Amygdala (tissue), 56 donors: ENCODE measurements around the gene CINP.

Experiments
- DNase-seq, 56 donors: peaks; one replicate each; lab custom pipeline; 2025; lab: John Stamatoyannopoulos, UW

CINP gene

GRCh38 chr14:102362545-102363181, at the start of gene CINP, which contains the start of gene TECPR2:
CINP (minus strand) TSS chr14:102362890; CDS start chr14:102362851, 39 bp downstream.
TECPR2 (plus strand) TSS chr14:102362941; CDS start chr14:102376722, 13,781 bp downstream.
- peak; percentile 73 to 99 (median 96) for DNase-seq

- DNase-seq, result no peak
These were observed 46.0 kb upstream of the CINP start for GRCh38 chr14:102408724-102409123.

GRCh38 chr14:102407258-102407657, 44.6 kb upstream of the CINP start:
- DNase-seq, result no peak

GRCh38 chr14:102403028-102403427, 40.3 kb upstream of the CINP start:
- DNase-seq, result no peak

GRCh38 chr14:102396521-102396920, 33.8 kb upstream of the CINP start:
- no peak for DNase-seq

- no peak for DNase-seq
These were observed 32.2 kb upstream of the CINP start for GRCh38 chr14:102394717-102395375.

GRCh38 chr14:102392506-102392905, 29.8 kb upstream of the CINP start:
- no peak for DNase-seq

- DNase-seq, result peak in 1 of 56 donors; percentile 20
These were observed 27.6 kb upstream of the CINP start for GRCh38 chr14:102390064-102390855.

GRCh38 chr14:102389246-102389645, 26.6 kb upstream of the CINP start:
- DNase-seq, result no peak

GRCh38 chr14:102387086-102387485, 24.4 kb upstream of the CINP start:
- no peak for DNase-seq

- no peak for DNase-seq
These were observed 16.1 kb upstream of the CINP start for GRCh38 chr14:102378830-102379229.

- DNase-seq, result no peak
These were observed 15.0 kb upstream of the CINP start for GRCh38 chr14:102377696-102378095.

GRCh38 chr14:102375119-102375518, 12.4 kb upstream of the CINP start:
- DNase-seq, result no peak

- no peak for DNase-seq
These were observed 11.6 kb upstream of the CINP start for GRCh38 chr14:102374264-102374663.

GRCh38 chr14:102373110-102373509, 10.4 kb upstream of the CINP start:
- no peak for DNase-seq

GRCh38 chr14:102371361-102371760, 8.7 kb upstream of the CINP start:
- no peak for DNase-seq

GRCh38 chr14:102370305-102370809, 7.7 kb upstream of the CINP start:
- no peak for DNase-seq

- peak in 14 of 56 donors; percentile 28 to 79 (median 66) for DNase-seq
These were observed 673 bp upstream of the CINP start for GRCh38 chr14:102363182-102363943.

- no peak for DNase-seq
These were observed 606 bp downstream of the CINP start for GRCh38 chr14:102362084-102362483.

GRCh38 chr14:102360388-102360787, 2.3 kb downstream of the CINP start:
- no peak for DNase-seq
